Measurements from ENCODE around the gene ARMC3. TPM values are rescaled to one million over a fixed set of nuclear protein-coding genes. Genes with fewer than 3 reads are reported as not detected.

The ARMC3 gene
- total RNA-seq, 1 experiment from 2014 or later, result 0.09 TPM

DNA sequence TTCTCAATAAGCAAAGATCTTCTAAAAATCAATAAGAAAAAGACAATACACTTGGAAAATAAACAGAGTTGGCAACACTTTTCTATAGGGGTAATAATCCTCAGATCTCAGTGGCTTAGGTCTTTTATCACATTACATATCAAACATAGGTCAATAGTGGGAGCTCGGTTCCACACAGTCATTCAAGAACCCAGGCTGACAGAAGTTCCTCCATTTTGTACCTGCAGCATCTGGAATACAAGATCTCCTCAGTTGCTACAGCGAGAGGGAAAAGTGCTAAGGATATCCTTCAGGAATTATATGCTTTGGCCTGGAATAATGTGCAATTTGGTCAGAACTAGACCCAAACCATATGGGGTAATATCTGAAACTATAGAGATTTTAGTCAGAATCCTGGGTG is 112.1 kb downstream of the ARMC3 start:
- H3K9me3 ChIP-seq (ENCODE audit: control insufficient read depth, low read depth, low read length), result no peaks in the 10 kb centered on the region
- TF ChIP-seq CTCF (conservative IDR thresholded peaks at IDR 0.05), result no peak
- H2BK20ac ChIP-seq (ENCODE audit: low read depth, low read length, poor library complexity, severe bottlenecking), result no peak overlapping the region
- no peak overlapping the region for H3T11ph ChIP-seq (ENCODE audit: low read length)
- H3K27ac ChIP-seq (ENCODE audit: insufficient read length, low read depth, low read length), result no peak overlapping the region
- H2AK5ac ChIP-seq (ENCODE audit: insufficient read length, low read length), result no peak overlapping the region
- DNase-seq, result no peak
- no peaks in the 10 kb centered on the region for H3K79me2 ChIP-seq (ENCODE audit: insufficient read depth, low read length)
- no peak overlapping the region for H2BK12ac ChIP-seq (ENCODE audit: insufficient read length, low read depth, low read length)
- no peak overlapping the region for H3K14ac ChIP-seq (ENCODE audit: insufficient read depth, low read length)
- H2BK120ac ChIP-seq (ENCODE audit: low read depth, low read length, poor library complexity, severe bottlenecking), result no peak overlapping the region
- H3K36me3 Mint-ChIP-seq (ENCODE audit: insufficient read depth in 1 of 3, low read depth in 3 of 3), result no peaks in the 10 kb centered on the region
- no peak overlapping the region for H3K4ac ChIP-seq (ENCODE audit: low read depth, low read length)
- H3K56ac ChIP-seq (ENCODE audit: insufficient read length, low read depth, low read length), result no peak overlapping the region
- no peaks in the 10 kb centered on the region; the same call in 1 of the 2 replicates for H3K27me3 Mint-ChIP-seq (ENCODE audit: low read depth)
- no peak overlapping the region for H4K5ac ChIP-seq (ENCODE audit: insufficient read length, low read depth, low read length)
- H3K23me2 ChIP-seq (ENCODE audit: insufficient read length, low read depth, low read length, poor library complexity, severe bottlenecking), result no peaks in the 10 kb centered on the region
- H3K79me1 ChIP-seq (ENCODE audit: insufficient read depth, low read depth, low read length, poor library complexity, severe bottlenecking), result no peaks in the 10 kb centered on the region
- H3K27ac Mint-ChIP-seq, result no peak overlapping the region
- H3K4me1 ChIP-seq (ENCODE audit: insufficient read depth, low read length), result no peaks in the 10 kb centered on the region
- H4K20me1 ChIP-seq (ENCODE audit: control insufficient read depth, insufficient read depth, insufficient read length), result no peaks in the 10 kb centered on the region
- no peak overlapping the region for H3K4me2 ChIP-seq (ENCODE audit: insufficient read depth, insufficient read length, low read length)
- no CpG with 5 or more reads among the region's 2 CpGs for WGBS (ENCODE audit: extremely low coverage, insufficient read length, low lambda C conversion rate)
- no peak overlapping the region for H3K18ac ChIP-seq (ENCODE audit: insufficient read length, low read depth, low read length)
- no peak overlapping the region for H4K91ac ChIP-seq (ENCODE audit: insufficient read length, low read depth, low read length)
- no peak overlapping the region for H3K4me3 Mint-ChIP-seq
- H3K23ac ChIP-seq (ENCODE audit: insufficient read length, low read depth, low read length), result no peak overlapping the region
- peaks cover 4 to 5% of the 10 kb centered on the region in 2 experiments for H3K4me1 Mint-ChIP-seq
- no peak overlapping the region for H3K9ac ChIP-seq (ENCODE audit: extremely low read depth, insufficient read length, low read length)
- H2BK15ac ChIP-seq (ENCODE audit: low read depth, low read length), result no peak overlapping the region
- no peaks in the 10 kb centered on the region for H3K9me3 Mint-ChIP-seq
- H3K27me3 ChIP-seq (ENCODE audit: insufficient read depth, low read length), result no peaks in the 10 kb centered on the region
- H2BK5ac ChIP-seq (ENCODE audit: insufficient read length, low read length), result no peak overlapping the region
- H2AFZ ChIP-seq (ENCODE audit: low read length), result no peak overlapping the region
- no peak overlapping the region for H4K8ac ChIP-seq (replicated peaks; ENCODE audit: insufficient read length, low read depth, low read length)

Data from H9 (cell line).